NCI-H526 (cell line): ENCODE results near the gene POC1A.
A peak's percentile ranks its signal among the peaks of the same experiment; 100 is the strongest.

Experiments used
- DNase-seq, 2 experiments: peaks; one replicate each; lab custom pipeline; 2025; lab: John Stamatoyannopoulos, UW

Gene POC1A

DNA sequence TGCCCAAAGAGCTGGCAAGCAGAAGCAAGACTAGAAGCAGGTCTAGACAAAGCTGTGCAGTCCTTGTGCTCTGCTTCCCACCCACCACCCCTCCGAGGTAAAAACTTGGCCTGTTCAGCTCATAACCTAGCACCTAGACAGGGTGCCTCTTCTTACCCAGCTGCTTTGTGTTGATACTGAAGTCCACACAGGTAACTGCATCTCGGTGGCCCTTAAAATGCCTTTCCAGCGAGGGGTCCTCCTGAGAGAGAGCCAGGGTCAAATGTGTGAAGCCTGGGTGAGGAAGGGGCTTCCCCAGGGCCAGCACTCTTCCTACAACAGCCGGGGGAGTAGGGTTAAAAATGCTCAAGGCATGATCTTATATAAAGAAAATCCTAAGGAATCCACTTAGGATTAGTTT lies 3.4 kb downstream of the POC1A start:
- DNase-seq, result no peak

DNA sequence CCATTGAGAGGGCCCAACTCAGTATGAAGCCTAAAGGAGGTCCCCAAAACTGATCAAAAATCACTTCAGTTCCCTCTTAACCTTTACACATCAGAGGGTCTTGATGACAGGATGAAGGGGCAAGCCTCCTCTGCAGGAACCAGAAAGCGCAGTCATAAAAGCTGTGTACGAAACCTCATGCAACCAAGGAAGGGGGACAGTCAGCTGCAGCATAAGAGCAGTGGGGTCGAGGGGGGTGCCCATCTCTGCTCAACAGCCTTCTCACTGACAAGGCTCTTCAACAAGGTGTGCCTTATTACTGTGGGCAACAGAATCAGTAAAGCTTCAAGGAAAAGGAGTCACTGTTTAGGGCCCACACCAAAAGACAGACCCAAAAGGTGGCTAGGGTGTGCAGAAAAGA lies 3.9 kb downstream of the POC1A start:
- no peak for DNase-seq

DNA sequence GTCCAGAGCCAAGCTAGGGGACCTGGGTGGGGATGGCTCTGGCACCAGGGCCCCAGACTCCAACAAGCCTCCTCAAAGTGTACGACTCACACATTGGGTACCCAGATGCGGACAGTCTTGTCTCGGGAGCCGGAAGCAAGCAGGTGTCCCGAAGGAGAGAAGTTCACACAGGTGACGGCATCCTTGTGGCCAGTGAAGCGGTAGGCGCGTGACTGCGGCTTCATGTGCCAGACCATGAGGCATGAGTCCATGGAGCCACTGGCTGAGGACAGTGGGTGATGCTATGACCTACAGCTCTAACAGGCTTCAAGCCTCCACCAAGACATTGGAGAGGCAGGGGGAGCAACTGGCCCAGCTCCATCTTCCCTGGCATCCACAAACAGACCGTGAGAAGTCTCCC lies 4.5 kb downstream of the POC1A start:
- DNase-seq, result no peak

DNA sequence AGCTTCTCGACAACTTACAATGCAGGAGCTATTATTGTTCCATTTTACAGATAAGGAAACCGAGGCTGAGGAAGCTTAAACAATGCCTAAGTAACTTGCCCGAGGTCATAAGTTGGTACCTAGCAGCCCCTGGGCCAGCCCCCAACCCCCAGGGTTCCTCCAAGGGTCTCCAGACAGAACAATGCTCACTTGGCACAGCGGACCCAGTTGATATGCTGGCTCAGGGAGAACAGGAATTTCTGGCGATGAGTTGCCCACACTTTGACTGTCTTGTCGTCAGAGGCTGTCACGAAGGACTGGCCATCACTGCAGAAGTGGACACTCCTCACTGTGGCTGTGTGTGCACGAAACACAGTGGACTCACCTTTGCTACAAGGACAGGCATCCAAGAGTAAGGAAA lies 5.2 kb downstream of the POC1A start:
- no peak for DNase-seq

DNA sequence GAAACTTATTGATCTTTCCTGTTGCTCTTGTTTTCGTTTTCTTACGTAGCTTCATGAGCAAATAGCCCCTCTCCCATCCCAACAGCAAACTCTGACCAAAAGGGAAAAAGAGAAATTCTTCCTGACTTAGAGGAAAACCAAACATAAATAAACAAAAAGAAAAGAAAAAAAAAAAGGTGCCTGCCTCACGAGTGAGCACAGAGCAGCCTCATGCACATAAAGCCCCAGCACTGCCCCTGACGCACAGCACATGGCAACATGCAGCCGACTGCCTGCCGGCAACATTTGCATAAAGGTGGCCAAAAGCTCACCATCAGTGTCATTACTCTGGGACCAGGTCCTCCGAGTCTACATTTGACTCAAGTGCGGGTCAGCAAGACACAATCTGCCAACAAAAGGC lies 6.4 kb downstream of the POC1A start:
- peak; percentile 51 to 88 for DNase-seq

DNA sequence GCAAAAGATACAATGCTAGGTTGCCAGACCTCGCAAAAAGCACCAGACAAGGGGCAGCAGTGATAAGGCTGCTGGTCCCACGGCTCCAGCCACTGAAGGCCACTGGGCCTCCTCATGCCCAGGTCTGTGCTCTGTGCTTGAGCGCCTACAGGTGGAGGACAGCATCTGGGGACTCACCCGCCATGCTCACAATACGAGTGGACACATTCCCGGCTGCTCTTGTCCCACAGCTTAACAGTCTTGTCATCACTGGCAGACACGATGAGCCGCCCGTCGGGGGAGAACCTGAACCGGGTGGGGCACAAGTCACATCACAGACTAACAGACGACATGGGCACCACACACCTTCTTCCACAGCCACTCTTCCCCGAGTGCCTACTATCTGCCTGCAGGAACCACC lies 7.4 kb downstream of the POC1A start:
- no peak for DNase-seq

DNA sequence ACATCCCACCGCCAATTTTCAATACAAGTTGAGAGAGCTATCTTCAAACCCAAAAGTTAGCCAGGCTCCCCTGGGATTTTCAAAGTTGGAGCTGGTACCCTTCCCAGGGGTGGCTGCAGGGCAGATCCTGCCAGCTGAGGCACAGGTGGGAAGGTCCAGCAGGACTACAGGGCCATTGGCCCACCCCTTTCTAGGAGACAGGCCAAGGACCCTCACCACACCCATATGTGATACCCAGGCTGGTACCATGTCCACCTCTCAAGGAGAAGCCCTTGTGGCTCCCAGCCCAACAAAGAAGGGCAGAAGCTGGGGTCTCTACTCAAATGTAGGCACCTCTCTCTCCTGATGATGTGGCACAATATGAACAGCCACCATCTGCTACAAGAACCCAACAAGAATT lies 8.0 kb downstream of the POC1A start:
- DNase-seq, result no peak

DNA sequence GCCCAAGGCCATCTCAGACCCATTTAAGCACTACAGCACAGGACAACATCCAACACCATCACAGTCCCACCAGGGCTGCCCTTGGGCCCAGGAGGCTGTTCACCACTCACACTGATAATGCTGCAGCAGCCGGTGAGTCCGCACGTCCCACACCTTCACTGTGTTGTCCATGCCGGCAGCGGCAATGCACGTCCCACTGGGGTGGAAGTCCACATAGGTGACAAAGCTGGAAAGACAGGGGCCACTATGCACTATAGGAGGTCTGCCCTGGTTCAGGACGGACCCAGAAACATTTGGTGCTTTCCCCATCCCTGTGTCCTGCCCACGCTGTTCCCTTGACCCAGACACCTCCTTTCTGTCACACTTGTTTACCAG lies 8.5 kb downstream of the POC1A start:
- no peak for DNase-seq

DNA sequence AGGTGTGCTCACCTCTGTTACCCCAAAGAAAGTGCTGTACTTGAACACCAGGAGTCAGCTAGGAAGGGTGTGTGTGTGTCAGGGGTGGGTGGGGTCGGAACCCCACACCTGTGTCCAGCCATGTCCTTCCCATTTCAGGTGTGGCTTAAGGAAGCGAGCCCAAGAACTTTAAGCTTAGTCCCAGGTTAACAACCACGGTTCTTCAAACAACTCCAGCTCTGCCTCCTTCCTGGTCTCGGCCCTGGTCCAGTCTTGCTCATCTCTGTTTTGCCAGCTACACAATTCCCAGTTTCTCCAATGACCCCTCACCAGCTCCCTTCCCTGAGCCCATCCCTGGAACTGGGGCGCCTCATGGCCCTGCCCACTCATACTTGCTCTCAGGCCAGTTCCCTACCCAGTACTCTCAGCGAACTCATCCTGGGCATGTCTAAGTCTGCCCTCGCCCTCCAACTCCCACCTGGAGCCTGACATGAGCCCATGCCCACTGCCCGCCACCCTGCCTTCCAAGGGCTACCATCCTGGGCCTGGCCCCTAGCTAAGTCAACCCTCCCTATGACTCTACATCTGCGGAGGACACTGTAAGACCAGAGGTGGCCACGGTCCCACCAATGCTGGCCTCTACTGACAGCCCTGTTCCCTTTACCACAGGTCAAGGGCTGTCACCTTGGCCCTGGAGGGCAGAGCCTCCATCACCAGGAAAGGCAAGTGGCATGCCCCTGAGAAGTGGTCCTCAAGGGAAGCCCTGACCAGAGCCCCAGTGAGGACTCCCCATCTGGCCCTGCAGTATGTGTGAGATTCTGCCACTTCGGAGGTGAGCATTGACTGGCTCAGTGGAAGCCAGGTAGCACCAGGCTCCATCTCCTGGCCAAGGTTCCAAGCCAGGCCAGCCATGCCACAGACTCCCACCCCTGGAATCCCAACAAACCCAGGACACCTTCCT lies 9.2 kb downstream of the POC1A start:
- no peak for DNase-seq

DNA sequence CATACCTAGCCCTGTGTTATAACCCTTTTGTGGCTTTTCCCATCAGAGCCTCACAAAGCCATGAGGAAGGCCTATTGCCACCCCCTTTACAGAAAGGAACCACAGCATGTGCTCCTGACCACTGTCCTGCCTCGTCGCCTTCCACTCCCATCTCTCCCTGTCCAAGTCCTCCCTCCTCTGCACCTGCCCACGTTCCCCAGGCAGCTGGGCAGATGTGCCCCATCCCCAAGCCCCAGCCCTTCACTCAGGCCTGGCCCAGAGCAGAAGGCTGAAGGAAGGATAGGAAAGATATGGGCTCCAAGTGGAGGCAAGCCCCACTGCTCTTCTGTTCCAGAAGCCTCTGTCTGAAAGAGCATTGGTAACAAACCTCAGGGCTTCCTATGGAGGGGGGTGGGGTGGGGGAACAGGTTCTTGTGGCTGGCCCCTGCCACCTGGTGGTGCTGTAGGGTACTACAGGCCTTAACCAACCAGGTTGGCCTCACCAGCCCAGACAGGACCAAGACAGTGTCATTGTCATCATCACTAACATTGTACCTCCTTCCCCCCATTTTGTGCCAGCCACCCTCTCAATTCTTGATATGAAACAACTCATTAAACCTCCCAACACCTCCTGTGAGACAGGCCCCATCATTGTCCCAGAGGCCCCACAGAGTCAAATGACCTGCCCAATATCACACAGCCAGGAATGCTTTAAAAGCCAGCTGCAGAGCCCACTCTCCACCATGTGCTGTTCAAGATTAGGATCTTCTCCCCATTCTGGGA lies 10.0 kb downstream of the POC1A start:
- peak in 1 of 2 experiments; percentile 74 for DNase-seq

DNA sequence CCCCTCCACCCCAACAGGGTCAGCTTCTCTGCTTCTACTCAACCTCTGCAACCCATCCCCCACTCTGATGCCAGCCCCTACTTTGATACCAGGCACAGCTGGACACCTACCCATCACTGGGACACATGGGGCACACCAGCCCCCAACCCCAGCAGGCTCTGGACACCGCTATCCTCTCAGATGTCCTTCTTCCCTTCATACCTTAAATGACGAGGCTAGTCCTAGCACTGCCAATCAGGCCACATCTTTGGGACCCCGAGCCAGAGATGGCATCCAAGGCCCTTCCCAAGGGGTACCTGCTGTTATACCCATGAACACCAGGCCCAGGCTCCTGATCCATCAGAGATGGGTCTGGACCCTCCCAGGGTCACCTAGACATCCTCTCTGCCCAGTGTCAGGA lies 10.6 kb downstream of the POC1A start:
- DNase-seq, result no peak

DNA sequence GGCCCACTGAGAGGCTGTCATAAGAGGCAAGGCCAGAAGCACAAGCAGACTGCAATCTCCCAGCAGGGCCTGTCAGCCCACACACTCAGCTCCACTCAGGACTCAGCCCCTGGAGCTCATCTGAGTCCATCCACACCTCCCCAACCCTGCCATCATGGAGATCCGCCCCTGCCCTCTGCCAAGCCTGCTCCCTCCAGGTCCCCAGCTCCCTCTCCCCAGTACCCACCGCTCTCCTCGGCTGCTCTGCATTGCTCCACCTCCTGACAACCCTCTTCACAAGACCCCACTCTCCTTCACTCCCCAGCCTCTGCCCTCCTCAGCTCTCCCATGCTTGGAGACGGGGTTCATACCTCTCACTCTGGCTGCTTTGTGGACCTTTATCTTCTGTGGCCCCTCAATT lies 11.1 kb downstream of the POC1A start:
- DNase-seq, result no peak

DNA sequence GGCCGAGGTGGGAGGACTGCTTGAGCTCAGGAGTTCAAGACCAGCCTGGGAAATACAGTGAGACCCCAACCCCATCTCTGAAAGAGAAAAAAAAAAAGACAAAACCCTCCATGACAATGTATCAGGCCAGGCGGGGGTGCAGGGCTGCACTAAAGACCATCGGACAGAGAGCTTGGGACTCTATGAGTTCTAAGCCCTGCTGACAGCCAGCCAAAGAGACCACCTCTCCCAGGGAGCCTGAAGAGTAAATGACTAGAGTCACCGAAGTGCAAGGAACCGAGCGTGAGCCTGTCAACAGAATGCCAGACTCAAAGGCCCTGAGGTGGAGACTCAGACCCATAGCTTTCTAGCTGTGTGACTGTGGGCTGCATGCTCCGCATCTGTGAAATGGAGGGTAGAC lies 12.5 kb downstream of the POC1A start:
- DNase-seq, result no peak

DNA sequence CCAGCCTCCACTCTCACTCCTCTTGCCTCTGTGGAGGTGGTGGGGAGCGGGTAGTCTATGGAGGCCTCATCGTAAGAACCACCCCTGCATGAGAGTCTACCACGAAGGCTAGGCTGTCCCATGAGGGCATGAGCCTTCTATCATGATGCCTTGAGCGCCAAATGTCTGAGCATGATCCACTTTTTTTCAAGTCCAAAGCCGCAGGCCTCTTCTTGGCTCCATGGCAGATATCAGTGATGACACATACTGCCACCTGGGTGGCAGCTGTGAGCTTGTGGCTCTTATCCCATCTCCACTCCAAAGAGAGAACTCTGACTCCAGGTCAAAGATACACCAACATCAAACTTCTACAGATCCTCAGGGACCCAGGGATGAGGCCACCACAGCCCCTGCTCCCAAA lies 13.5 kb downstream of the POC1A start:
- no peak for DNase-seq

DNA sequence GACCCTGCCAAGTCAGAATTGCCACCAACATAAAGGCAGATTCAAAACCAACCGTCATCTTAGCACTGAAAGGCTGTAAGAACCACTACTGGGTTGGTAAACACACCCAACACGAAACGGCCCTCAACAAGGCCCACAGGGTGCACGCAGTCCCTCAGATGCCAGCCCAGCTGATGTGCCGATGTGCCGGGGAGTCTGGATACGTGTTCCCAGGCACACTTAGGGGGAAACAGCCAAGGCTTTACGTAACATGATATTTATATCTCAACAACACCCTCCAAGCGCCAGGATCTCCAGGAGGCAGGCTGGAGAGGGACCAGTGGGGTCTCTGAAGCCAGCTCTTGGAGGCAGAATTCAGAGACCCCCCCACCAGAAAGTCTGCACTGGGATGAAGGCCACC lies 14.2 kb downstream of the POC1A start:
- no peak for DNase-seq

DNA sequence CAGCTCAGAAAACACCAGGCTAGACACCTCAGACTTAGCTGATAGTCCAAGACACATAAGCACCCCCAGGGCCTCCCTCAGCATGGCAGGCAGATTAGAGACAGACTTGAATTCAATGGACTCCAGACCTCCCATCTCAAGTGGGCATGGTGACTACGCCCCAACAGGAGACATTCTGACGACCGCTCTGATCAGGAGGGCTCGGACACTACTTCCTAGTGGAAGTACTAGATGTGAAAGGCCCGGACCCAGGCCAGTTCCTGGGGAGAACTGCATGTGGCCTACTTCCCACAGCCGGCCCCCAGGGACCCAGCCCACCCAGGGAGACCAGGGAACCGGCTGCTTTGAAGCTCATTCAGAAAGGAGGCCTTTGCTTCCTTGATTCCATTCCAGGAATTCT lies 16.9 kb downstream of the POC1A start:
- DNase-seq, result no peak

DNA sequence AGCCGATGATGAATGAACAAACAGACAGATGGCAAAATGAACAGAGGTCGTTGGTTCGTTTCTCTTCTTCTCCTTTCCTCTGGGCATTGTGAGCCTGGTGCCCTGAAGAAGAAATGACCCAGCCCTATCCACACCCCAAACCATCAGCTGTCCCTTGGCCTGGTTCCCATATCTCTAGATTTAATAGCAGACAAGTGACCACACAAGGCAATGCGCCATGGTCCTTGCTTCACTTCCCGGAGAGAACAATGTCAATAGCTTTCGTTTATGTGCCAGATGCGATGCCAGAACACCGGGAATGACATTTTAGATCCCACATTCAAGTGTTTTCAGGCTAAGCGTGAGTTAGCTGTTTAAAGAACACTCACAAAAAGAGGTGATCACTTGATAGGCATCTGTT lies 17.7 kb downstream of the POC1A start:
- DNase-seq, result no peak

DNA sequence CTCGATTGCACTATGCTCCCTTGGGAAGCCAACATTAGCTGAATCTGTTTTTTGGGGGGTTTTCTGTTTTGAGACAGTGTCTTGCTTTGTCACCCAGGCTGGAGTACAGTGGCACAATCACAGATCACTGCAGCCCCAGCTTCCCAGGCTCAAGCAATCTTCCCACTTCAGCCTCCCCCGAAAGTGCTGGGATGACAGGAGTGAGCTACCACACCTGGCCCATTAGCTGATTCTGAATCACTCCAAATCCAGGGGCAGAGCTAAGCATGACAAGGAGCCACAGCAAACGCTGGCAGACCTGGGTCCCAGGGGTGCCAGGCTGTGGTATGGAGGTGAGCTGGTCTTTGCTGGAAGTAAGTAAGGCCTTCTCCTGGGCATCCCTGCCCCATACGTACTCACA lies 18.9 kb downstream of the POC1A start:
- DNase-seq, result no peak

DNA sequence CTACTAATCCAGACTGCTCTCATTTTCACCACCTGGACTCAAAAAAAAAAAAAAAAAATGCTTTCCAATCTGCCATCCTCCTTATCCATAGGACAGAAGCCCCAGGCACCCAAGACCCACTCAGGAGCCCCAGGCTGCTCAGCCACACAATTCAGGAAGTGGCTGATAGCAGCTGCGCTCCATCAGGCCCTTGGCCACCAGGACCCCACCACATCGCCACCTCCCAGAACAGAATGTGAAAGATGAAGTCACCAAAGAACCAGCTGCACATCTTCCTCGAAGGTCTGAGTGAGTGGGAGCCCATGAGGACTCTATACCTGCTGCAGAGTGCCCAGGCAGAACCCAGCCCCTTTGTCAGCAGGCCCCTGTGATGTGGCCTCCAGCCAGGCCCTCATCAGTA lies 19.5 kb downstream of the POC1A start:
- no peak for DNase-seq

DNA sequence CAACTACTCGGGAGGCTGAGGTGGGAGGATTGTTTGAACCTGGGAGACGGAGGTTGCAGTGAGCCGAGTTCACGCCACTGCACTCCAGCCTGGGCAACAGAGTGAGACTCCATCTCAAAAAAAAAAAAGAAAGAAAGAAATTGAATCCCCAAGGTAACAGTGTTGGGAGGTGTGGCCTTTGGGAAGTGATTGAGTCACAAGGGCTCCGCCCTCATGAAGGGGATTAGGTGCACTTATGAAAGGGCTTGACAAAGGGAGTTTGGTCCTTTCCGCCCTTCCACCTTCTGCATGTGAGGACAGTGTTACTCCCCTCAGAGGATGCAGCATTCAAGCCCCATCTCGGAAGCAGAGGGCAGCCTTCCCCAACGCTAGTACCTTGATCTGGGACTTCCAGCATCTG lies 21.3 kb downstream of the POC1A start:
- no peak for DNase-seq

DNA sequence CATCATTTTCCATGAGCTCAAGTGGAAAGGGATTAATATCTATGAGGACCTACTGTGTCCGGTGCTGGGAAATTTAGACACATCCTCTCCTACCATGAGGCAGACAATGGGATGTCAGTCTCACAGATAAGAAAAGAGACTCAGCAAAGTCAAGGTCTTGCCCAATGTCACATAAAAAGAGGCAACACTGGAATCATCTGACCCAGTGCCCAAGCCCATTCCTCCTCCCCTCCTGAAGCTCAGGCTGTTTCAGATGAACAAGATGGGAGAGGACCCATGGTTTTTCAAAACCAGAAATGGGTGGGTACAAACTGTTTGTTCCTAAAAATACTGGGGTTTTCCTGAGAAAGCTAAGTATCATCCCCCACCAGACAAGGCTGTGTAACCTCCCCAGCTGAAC lies 22.2 kb downstream of the POC1A start:
- no peak for DNase-seq

DNA sequence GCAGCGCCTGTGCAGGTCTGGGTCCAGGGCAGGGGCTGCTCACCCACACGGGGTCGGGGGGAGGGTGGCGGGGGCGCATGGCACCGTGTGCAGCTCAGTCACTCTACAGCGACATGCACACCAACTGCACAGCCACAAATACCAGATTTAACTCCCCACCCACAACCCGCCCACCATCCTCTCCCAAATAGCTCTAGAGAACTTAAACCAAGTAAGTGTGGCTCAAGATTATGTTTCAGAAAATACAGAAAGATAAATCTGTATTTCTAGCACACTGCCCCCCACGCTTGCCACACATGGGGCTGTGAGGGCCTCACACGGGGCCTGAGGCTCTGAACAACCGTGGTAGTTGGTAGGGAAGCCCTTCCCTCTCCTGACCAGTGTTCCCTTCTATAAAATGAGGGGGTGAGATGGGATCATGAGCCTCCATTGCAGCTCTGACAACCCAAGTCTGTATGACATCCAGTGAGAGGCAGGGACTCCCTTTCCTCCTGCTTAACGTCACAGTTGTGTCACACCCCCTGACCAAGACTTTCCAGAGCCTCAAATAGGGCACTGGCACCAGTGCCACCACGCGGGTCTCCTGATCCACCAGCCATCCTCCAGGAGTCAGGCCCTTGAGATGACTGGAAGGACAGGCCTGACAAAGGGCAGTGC lies 23.1 kb downstream of the POC1A start:
- no peak for DNase-seq

DNA sequence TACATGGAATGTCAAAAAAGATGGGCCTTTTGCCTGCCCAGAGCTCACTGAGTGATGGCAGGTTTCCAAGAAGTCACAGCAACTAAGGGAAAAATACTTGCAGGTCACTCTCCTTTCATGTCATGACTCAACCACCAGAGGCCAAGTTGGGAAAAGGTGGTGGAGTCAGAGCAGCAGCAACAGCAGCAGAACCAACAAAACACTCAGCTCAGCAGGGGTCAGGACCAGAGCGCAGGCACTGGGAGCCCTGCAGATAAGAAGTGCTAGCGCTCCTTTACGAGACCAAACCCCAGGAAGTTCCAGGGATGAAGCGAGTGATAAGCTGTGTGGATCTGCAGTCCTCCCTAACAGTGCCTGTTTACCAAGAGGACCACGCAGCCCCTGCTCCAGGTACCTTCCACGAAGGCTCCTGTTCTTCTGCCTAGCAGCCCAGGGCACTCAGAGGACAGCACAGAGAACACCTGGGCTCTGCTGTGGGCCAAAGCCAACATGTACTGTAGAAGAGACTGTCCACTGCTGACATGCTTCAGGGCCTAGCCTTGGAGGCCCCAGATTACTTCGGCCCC lies 26.0 kb downstream of the POC1A start:
- DNase-seq, result no peak
